RWPE1 (cell line): Measurements from ENCODE around the gene PRAC1.

Experiments used
- CTCF ChIA-PET: fragments of 350-600 bp; sonication (Branson Sonifier 250); formaldehyde crosslinking; extraction: SDS; loops from one replicate; lab custom pipeline; 2021; lab: Yijun Ruan, JAX
- POLR2A ChIA-PET: fragments of 400-600 bp; formaldehyde crosslinking; extraction: SDS; loops from one replicate; lab custom pipeline; 2020; ENCODE audit warnings: antibody characterized with exemption; ENCODE audit not compliant: low non-redundant PET; lab: Yijun Ruan, JAX
- DNase-seq: peaks from one replicate; pipeline ENCODE4 v3.0.0; 2012; ENCODE audit warnings: low spot score
- H3K27ac ChIP-seq: fragments of 450-650 bp; 2 replicates; pipeline ENCODE4 v1.5.1; 2017
- TF ChIP-seq, protein P1 (sequence below): fragments of 450-650 bp; conservative IDR thresholded peaks from 2 replicates; pipeline ENCODE4 v1.5.1; 2017; ENCODE audit warnings: low read depth, mild to moderate bottlenecking

PRAC1 gene

DNA sequence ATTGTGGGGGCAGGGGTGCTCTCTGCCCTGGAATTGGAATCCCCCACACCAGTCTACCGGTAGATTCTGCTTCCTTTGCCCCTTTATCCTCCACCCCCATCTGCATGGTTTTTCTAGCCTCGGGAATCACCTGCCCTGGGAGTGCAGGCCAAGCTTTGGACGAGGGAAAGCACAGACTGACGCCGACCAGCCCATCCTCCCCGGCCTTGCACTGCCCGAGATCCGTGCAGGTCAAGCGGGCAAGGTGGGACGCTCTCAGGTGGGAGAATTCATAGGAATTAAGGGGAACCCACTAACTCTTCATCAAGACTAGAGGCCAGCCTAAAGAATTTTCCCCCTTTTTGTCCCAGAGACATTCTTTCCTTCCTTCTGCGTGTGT, 16.1 kb upstream of the PRAC1 start:
- no peak for DNase-seq
- H3K27ac ChIP-seq = no peak overlapping the region
- POLR2A ChIA-PET = no interaction called here
- TF ChIP-seq, protein P1, sequence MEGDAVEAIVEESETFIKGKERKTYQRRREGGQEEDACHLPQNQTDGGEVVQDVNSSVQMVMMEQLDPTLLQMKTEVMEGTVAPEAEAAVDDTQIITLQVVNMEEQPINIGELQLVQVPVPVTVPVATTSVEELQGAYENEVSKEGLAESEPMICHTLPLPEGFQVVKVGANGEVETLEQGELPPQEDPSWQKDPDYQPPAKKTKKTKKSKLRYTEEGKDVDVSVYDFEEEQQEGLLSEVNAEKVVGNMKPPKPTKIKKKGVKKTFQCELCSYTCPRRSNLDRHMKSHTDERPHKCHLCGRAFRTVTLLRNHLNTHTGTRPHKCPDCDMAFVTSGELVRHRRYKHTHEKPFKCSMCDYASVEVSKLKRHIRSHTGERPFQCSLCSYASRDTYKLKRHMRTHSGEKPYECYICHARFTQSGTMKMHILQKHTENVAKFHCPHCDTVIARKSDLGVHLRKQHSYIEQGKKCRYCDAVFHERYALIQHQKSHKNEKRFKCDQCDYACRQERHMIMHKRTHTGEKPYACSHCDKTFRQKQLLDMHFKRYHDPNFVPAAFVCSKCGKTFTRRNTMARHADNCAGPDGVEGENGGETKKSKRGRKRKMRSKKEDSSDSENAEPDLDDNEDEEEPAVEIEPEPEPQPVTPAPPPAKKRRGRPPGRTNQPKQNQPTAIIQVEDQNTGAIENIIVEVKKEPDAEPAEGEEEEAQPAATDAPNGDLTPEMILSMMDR = no peak
- CTCF ChIA-PET = interaction anchor here (1.4 kb wide), 1 partner anchor 14 kb away, joined by 7 read pairs; no protein-coding TSS in a partner anchor

DNA sequence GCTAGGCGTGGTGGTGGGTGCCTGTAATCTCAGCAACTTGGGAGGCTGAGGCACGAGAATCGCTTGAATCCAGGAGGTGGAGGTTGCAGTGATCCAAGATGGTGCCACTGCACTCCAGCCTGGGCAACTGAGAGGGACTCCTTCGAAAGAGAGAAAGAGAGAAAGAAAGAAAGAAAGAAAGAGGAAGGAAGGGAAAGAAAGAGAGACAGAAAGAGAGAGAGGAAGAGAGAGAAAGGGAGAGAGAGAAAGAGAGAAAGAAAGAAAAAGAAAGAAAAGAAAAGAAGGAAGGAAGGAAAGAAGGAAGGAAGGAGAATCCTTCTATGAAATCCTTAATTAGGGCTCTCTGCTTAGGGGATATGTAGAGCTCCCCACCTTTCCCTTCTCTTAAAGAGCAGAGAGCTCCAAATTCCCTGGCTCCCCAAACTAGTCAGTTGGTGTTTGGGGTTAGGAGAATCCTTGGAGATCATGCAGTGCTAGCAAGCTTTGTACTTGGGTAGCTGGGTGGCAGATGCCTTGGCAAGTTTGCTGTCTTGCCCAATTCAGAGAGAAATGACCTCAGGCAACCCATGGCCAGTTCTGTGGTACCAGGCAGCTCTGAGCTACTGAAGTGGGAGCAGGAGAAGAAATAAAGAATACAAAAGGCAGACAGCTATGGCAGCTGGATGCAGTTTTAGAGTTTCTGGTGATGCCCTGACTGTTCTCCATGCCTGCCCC, 15.2 kb upstream of the PRAC1 start:
- ChIA-PET CTCF (interaction anchor here (0.5 to 1.4 kb wide), 4 partner anchors 13 to 170 kb away, joined by 3 to 7 read pairs (median 4); partner anchors contain the start of gene UBE2Z), POLR2A (interaction anchor here (0.6 kb wide), 1 partner anchor 731 kb away, joined by 3 read pairs; no protein-coding TSS in a partner anchor)
- TF ChIP-seq, protein P1 = no peak
- no peak overlapping the region for H3K27ac ChIP-seq
- DNase-seq = no peak

DNA sequence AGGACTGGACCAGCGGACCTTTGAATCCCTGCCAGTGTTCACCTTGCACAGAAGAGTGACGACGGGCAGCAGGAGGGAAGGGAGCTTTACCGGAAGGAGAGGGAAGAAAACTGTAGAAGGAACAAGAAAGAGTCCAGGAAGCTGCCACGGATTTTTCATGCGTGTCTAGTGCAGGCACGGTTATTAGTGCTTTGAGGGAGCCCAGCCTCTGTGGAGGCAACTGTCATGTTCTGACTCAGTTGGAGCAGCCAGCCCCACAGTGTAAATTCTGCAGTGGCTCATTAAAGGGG, 12.7 kb upstream of the PRAC1 start:
- POLR2A ChIA-PET = no interaction called here
- CTCF ChIA-PET = interaction anchor here (0.6 to 1.3 kb wide), 2 partner anchors 10 to 11 kb away, joined by 3 read pairs; no protein-coding TSS in a partner anchor

DNA sequence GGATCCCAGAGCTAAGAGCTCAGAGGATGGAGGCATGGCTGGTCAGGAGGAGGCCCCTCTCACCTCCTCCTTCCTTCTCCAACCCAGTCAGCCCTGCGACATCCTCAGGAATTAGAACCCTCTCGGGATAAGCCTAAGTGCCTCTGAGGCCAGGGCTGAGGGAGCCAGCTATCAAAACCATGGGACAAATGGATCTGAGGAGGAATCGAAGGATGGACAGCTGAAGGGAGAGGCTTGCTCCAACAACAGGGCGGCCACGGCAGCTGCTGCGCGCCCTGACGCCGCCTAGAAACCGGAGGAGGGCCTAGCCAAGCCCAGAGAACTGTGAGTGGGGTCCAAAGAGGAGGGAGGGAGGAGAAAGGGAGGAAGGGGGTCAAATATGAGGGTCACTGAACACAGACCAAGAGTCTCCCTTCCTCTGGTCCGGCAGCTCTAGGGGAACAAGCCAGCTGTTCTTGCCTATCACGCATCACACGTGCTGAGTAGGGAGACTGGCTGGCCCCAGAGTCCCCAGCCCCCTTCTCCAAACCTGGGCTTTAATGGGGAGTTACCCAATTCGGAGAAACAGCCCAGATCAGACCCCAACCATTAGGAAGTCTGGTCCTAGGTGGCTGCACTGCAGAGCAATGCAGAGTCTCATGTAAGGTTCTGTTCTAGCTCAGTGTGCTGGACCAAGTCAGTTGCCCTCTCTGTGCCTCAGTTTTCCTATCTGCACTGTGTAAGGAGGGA, 12.2 kb upstream of the PRAC1 start:
- no peak for DNase-seq
- ChIA-PET CTCF (interaction anchor here (0.8 to 1.3 kb wide), 2 partner anchors 10 to 70 kb away, joined by 3 to 4 read pairs; no protein-coding TSS in a partner anchor), POLR2A (interaction anchor here (0.6 kb wide), 1 partner anchor 137 kb away, joined by 3 read pairs; no protein-coding TSS in a partner anchor)
- TF ChIP-seq, protein P1 = no peak
- no peak overlapping the region for H3K27ac ChIP-seq

More for the DNA sequence above, 12.7 kb upstream of the PRAC1 start:
- DNase-seq = no peak
- TF ChIP-seq, protein P1 = no peak
- H3K27ac ChIP-seq = no peak overlapping the region

DNA sequence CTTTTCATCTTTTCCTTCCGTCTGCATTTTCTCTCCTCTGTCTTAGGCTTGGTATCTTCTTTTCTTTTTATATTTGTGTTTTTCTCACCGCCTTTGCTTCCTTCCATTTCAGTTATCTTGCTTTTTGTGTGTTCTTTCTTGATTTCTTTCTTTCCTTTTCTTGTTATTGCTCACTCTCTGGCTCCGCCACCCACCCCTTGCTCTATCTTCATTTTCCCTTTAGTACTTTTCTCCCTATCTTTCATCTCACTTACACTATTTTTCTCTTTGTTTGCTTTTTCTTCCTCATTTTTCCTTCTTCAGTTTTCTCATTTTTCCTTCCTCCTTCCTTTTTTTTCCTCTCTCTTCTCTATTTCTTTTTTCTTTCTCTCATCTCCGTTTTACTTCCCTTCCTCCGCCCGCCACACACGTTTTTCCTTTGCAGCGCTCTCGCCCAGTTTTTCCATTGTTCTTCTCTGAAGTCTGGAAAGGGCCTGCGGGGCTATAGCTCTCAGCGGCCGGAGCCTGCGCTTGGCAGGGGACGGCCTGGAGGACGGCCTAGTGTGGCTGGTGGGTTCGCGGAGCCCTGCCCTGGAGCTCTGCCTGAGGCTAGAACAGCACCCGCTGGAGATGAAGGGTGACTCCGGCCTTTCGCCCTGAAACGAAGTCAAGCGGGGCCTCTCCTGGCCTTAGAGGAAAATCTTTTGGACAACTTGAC, 11.5 kb upstream of the PRAC1 start:
- no peak overlapping the region for H3K27ac ChIP-seq
- TF ChIP-seq, protein P1 = no peak
- DNase-seq = no peak
- ChIA-PET CTCF (interaction anchor here (0.5 to 0.8 kb wide), 2 partner anchors 71 to 215 kb away, joined by 3 to 4 read pairs; no protein-coding TSS in a partner anchor), POLR2A (interaction anchor here (0.6 kb wide), 1 partner anchor 138 kb away, joined by 3 read pairs; no protein-coding TSS in a partner anchor)
